HG02763 (cell line): ENCODE data around the gene ARHGAP23.

Experiments used
- ATAC-seq: cut with Tn5 transposase; IDR thresholded peaks from one replicate; pipeline ENCODE4 v1.9.1; 2021; ENCODE audit warnings: mild to moderate bottlenecking, moderate library complexity; ENCODE audit not compliant: unreplicated experiment

The ARHGAP23 gene

DNA sequence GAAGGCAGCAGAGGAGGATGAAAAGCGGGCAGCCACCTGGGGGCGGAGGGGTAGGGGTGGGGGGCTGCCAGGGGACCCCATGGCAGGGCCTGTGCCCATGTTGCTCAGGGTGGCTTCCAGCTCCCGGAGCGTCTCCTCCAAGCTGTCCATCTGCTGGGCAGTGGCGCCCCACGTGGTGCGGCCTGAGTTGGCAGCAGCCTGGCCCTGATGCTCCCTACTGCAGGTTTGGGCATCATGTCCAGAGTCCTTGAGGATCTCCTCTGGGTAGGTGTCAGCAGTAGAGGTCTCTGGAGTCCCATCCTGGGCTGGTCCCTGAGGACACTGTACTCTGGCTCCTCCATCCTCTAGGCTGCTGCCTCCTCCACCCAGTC is 116.6 kb downstream of the ARHGAP23 start:
- no peak for ATAC-seq

DNA sequence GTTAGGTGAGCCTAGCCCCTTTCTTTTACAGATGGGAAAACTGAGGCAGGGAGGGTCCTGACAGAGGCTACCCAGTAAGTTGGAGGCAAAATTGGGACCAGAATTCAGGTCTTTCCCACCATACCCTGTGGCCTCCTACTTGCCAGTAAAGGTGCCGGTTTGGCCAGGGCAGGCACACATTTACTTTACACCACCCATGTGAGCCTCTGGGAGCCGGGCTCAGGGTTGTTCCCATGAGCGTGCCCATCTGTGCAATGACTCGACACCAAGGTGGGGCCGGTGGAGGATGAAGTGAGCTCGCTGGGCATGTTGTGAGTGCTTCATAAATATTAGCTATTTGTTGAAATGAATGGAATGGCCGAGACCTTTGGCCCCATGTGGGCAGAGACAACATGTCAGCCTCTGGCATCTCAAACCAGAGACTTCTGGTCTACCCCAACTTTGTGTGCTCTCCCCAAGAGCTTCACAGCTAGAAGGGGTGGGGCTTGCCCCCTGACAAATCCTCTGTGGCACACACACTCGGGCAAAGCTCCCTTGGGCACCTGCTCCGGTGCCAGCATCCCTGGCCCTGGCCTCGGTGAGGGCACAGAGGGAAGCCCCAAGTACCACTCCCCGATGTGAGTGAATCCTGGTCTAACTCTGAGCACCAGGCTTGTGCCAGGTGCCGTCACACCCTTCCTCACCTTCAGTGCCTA is 117.4 kb downstream of the ARHGAP23 start:
- no peak for ATAC-seq

DNA sequence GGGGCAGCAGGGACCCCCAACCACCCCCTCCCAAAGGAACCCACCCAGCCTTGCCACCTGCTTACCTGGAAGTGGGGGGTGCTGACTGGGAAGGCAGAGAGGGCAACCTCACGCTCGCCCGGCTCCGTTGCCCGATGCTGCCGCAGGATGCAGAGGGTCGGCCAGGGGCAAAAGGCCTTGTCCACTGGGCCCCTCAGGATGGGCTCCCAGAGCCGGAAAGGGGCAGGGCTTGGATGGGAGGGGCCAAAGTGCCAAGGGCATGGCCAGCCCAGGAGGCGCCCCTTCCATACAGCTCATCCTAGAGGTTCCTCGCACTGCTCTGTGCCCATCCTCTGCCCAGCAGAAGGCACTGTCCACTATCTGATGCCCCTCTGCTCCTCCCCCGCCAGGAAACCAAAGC is 118.1 kb downstream of the ARHGAP23 start:
- no peak for ATAC-seq

DNA sequence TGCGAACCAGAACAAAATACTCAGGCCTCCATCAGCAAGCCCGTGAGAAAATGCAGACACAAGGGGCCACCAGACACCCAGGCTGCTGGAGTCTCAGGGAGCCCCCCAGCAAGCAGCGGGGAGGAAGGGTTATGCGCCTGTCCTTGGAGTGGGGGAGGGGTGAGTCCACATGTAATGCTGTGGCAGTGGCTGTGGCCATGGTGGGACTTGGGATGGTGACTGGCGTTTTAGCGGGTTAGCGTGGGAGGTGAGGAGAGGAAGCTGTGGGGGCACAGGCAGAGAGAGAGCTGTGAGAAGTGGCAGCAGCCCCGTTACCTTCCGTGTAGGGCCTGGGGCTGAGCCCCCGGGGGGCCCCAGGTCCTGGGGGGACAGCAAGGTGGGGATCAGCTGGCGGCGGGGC is 119.2 kb downstream of the ARHGAP23 start:
- no peak for ATAC-seq

DNA sequence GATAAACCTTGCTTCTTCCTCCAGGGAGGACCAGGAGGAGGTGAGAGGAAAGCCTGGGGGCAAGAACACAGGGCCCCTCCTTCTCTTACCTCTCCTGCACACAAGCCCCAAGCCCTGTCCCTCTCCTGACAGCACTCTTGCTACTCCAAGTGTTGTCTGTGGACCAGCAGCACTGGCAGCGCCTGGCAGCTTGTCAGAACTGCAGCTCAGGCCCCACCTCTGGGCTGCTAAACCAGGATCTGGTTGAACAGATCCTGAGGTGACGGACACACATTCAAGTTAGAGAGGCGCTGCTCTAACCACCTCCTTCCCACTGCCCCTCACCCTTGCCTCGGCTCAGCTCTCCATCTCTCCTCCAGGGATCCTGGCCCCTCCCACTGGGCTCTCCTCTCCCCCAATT is 121.0 kb downstream of the ARHGAP23 start:
- no peak for ATAC-seq

DNA sequence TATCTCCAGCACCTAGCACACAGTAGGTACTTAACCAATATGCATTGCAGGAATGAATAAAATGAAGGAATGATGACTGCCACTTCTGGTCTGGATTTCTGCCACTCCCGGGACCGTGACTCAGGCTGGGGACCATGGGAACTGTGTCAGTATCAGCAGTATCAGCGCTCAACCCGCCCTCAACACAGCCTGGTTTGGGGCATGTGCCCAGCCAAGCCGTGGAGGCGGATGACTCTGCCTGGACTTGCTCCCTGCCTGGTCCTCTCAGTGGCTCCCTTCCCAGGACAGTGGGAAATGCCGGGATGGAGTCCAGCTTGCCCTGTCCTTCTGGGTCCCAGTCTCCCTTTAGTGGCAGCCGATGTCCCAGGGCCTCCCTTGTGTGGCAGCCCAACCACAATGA is 122.4 kb downstream of the ARHGAP23 start:
- ATAC-seq: no peak

DNA sequence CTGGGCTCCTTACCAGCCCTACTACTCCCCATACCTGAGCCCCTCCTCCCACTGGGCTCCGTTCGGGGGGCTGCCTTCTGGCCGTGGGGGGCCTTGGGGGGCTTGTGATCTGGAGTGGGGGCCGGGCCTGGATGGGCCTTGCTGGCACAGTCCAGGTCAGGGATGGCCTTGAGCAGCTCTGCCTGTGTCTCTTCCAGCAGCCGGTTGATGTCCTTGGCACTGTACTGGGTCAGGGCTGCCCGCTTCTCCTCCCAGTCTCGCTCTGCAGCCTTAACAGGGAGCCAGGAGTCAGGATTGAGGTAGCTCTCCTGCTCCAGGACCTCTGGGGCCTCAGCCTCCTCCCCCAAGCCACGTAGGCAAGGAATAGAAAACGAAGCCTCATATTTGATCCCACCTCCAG is 122.9 kb downstream of the ARHGAP23 start:
- ATAC-seq: no peak

DNA sequence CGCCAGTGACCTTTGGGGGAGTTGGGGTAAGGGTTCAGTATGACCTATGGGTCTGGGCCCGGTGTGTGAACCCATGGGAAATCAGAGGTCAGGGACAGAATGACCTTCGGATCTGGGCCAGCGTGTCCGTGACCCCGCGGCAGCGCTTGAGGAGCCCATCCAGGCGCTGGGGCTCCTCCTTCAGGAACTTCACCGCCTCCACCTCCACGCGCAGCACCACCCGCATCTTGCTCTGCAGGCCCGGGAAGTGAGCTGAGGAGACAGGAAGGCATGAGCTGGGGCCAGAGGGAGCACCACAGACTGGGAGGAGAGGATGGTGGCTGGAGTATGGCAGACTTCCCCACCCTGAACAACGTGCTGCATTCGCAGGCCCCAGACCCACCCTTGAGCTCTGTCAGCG is 124.1 kb downstream of the ARHGAP23 start:
- no peak for ATAC-seq

DNA sequence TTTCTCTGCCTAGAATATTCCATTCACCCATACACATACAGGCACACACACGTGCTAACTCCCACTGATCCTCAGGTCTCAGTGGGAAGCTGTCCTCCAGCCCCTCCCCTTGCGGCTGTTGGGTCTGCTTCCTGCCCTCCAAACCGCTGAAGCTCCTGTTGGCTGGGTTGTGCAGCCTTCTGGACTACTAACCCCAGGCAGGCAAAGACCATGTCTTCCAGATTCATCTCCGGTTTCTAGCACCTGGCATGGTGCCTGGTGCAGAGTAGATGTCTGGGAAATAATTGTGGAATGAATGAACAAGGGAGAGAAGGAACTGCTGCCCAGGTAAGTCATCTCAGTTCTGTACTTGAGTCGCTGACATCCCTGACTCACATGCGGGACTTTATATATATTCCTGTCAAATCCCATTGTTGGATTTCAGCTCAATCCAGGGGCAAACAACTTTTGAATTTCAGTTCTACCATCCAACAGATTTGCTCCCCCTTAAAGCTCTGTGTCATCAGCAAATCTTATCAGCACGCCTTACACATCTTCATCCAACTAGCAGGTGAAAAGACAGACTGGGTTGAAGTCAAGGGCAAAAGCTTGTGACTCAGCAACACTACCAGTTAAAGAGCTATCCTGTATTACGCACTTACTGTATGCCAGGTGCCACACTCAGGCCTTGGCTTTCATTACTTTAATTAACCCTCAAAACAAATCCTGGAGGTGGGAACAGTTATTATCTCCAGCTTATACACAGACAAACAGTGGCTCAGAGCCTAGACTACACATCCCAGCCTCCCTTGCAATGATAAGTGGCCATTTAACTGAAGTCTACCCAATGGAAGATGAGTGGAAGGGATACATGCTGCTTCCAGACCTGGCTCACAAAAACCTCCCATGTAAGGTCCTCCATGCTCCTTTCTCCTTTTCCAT is 126.4 kb downstream of the ARHGAP23 start:
- no peak for ATAC-seq

DNA sequence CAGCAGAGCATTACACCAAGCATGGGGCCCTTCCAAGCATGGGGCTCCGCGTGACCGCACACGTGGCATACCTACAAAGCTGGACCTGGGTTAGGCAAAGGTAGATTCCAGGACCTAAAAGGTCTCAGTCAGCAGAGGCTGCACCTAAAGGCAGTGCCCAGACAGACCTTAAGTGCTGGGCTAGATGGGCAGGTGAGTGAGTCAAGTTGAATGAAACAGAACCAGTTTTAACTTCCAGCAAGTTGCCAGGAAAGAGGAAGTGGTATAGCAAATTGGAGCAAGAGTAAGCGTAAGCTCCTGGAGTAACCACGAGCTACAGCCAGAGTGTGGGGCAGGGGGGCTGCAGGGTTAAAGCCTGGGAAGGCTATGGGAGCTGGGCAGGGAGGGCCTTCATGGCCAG is 128.0 kb downstream of the ARHGAP23 start:
- ATAC-seq: no peak

DNA sequence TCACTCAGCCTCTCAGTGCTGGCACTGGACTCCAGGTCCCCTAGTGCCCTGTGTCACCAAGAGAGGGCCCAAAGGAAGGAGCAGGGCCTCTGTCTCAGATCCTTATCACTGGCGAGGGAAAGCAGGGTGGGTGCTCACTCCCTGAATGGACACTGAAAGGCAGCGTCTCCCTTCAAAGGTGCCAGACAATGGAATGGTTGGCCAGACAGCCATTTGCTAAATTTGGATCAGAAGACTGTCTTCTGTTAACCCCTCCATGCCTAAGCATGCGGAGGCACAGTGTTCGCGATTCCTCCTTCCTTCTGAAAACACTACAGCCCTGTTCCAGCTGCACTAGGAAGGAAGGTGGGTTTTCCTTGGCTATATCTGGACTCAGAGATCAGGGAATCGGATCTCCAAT is 129.1 kb downstream of the ARHGAP23 start:
- no peak for ATAC-seq

DNA sequence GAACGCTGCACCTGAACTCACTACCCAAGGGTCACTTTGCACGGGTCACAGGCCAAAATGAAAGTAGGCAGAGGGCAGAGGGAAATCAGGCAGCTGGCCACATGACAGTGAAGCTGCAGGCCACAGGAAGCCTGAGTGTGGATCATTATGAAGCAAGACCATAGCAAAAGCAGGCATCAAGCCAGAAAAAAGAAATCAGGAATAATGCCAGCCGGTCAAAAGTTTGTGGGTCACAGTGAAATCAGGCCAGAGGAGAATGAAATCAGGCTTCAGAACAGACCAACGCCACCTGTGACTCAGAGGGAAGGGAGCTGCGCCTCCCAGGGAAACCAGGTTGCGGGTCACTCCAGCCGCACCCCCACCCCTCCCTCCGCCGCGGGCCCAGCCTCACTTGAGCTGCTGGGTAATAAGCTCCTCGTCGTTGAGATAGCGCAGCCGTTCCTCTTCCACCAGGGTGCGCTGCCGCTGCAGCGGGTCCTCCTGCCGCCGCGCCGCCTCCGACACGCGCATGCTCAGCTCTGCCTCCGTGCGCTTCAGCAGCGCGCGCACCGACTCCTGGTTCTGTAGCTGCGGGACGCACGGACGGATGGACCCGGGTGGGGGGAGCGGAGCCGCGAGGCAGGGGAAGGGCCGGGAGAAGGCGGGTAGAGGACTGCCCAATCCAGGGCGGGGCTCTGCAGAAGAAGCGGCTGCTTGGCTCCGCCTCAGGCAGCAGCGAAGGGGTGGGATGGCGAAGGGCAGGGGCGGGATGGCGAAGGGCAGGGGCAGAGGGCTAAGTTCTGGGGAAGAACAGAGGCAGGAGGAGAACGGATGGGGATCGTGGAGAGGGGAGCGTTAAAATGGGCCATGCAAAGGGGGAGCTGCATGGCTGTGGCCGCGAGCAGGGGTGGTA is 129.8 kb downstream of the ARHGAP23 start:
- peak; percentile 52 for ATAC-seq

DNA sequence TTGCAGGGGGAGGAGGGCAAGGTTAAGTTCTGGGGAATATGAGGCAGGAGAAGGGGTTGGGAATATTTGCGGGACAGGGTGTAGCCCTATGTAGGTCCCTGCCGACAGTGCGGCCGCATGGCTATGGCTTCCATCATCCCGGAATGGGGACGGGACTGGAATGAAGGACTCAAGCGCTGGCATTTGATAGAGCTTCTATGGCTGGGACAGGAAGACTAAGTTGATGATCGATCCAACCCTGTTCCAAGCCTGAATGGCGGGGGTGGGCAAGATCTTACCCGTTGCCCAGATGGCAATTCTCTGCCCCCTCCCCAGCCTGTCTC is 130.4 kb downstream of the ARHGAP23 start:
- ATAC-seq: no peak

DNA sequence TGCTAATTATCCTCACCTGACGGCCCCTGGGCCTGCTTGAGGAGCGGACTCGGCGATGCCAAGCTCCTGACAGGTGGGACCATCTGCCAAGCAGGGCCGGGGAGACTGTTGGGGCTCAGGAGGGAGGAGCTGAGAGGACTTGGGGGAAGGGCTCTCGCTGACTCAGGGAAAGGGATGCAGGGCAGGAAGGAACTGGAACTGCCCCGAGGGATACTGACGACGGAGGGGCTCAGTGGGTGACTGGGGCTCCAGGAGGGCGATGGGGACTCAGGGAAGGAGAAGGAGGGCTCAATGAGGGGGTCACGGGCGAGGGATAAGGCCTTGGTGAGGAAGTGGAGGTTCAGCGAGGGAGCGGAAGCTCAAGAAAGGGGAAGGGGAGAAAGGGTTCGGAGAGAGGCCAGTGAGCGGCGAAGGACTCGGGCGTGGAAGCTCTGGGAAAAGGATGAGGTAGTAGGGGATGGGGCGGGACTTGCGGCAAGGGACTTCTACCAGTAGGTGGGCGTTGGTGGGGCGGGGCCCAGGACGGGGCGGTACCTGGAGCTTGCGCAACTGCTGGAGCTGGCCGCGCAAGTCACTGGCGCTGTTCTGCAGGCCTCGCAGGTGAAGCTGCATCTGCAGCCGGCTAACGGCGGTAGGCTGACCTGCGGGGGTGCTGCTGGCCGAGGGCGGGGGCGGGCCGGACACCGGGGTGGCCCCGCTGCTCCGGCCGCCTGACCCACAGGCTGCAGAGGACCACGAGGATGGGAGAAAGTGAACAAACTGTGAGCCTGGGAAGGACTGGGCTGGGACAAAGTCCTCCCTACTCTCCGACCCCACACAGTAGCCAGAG is 131.0 kb downstream of the ARHGAP23 start:
- peak; percentile 63 for ATAC-seq

DNA sequence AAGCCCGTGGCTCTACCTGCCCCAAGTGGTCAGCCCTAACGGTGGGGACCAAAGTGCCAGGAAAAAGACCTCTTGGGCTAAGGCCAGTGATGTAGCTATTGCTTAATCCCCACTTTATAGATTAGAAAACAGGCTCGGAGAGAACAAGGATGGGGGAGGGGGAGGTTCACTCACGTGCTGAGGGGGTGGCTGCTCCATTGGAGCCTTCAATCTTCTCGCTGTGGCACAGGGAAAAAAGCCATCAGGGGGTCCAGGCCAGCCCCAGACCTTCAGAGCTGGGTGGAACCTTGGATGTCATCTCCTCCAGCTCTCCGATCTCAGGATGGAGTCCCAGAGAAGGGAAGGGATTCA is 131.6 kb downstream of the ARHGAP23 start:
- ATAC-seq: no peak

DNA sequence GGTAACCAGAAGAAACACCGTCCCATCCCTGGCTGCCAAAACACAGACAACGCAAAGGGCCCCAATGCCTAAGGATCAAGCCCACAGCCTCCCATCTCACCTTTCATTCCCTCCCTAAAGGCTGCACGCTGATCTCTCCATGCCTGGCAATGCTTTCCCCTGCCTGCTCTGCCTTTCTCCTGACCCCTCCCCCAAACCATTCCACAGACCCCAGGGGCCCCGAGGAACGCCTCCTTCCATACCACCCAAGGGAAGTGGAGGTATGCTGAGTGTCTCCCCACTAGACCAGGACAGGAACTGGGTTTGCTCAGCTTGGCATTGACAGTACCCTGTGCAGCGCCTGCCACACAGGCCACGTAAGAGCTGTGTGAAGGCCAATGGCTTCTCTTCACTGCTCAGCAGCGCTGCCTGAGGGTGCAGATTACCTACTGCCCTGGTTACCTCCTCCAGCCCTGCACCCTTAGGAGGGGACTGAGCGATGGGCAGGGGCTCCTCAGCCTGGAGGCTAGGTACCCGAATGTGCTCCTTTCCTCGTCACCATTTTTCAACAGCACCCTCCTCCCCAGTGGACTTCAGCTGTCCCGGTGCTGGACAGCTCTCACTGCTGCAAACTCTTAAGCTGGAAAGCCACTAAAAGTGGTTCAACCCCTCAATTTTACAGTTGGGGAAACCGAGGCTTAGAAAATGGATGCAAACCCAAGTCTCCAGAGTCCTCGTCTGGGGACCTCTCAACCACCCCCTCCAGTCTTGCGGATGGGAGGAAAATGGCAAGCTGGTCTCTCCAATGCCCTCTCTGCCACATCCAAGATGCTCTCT is 132.4 kb downstream of the ARHGAP23 start:
- no peak for ATAC-seq

DNA sequence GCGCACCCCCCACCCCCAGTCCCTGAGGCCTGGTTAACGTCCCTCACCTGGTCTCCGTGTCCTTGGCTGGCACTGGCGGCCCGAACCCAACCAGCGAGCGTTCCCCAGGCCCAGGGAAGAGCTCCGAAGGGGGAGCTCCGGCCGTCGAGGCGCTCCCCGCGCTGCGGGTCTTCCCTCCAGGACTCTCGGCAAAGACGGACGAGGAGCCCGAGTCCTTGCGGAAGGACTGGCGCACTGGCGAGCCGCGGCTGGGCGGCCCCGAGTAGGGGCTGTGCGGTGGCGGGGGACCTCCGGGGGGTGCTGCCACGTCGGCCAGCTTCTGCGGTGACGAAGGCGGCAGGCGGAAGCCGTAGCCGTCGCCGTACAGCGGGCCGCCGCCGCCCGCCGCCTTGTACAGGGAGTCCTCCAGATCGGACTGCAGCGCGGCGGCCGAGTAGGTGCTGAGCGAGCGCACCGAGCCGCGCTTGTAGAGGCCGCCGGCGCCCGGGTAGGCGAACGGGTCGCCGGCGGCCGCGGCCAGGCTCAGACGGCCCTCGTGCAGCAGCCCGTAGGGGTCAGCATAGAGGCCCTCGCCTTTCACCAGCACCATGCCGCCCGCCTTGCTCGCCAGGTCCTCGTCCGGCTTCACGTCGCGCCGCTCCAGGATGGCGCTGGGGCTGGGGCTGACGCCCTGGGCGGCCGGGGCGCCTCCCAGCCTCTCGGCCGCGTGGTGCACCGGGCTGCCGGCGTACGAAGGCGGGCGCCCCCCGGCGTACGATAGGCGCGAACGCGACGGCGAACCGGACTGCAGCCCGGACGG is 133.4 kb downstream of the ARHGAP23 start:
- ATAC-seq: no peak
